NCI-H2227 (cell line): Measurements from ENCODE around the gene KLHDC4.
"Not testable (repeated sequence)": the region's sequence is repeated elsewhere in the genome, so short reads cannot be mapped to it uniquely, and the experiment has no call there.

Experiments
- DNase-seq: peaks from one replicate; lab custom pipeline; 2025; ENCODE audit not compliant: unreplicated experiment; lab: John Stamatoyannopoulos, UW

The KLHDC4 gene

GRCh38 chr16:87744750-87745514, 20.9 kb downstream of the KLHDC4 start:
- DNase-seq, result no peak

- no peak for DNase-seq
Measured at GRCh38 chr16:87742781-87743490, 22.9 kb downstream of the KLHDC4 start.

GRCh38 chr16:87741700-87742415, 23.9 kb downstream of the KLHDC4 start:
- DNase-seq, result no peak

- DNase-seq, result no peak
Measured at GRCh38 chr16:87740909-87741424, 24.8 kb downstream of the KLHDC4 start.

DNA sequence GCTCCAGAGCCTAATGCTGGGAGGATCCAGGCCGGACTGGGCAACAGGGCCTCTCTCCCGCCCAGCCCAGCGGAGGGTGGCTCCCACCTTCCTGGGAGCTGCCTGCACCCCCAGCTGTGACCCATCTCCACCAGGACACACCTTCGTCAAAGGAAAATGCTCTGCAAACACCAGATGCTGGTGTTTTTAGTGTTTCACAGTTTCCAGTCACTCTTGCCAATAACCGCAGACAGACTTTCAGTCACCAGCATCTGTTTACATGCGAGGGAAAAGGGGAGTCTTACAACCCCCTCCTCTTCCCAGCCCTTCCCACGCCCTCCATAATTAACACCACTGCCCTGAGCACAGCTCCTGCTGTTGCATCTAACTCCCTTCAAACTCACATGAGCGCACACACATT, 25.3 kb downstream of the KLHDC4 start:
- DNase-seq, result no peak

DNA sequence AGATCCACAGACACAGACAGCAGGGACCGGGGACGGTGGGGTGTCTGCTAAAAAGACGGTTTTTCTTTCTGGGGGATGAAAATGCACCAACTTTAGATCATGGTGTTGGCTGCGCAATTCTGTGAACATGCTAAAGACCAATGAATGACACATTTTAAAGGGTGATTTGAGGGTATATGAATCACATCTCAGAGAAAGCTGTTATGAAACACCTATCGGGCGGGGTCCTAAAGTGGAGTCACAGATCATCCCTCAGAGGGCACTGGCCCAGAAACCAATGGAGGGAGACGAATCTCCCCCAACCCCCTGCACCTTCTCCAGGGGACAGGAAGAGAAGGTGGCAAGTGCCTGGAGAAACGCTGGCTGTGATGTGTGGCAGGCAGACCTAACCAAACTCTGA, 26.0 kb downstream of the KLHDC4 start:
- DNase-seq, result no peak

- no peak for DNase-seq
Measured at GRCh38 chr16:87736008-87736382, 29.8 kb downstream of the KLHDC4 start.

DNA sequence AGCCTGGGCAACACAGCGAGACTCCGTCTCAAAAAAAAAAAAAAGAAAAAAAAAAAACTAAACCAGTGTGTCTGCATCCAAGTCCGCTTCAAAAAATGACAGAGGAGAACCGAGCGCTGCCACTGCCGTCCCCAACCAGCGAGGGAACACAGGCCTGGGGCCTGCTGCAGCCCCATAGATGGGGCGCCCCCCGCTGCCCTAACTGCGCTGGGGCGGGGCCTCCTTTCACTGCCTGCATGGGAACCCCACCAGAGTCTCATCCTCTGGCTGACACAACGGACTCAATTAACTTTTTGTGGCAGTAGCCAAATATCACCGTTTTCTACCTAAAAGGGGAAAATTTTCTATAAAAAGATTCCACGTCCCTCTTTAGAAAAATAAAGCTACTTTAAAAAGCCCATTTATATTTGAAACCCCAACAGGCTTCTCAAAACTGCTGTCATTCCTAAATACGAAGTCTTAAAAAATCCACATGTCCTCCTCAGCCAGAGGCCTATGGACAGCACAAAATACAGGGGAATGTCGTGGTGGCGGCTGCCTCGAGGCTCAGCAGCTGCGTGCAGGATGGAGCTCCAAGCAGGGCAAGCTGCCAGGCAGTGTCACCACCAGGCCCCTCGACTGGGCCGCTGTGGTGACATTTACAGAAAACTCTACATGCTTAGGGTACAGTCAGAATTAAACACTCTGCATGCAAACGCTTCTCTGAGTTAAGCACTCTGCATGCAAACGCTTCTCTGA, 30.3 kb downstream of the KLHDC4 start:
- no peak for DNase-seq

- DNase-seq, result no peak
Measured at GRCh38 chr16:87734644-87735043, 31.1 kb downstream of the KLHDC4 start.

- no peak for DNase-seq
Measured at GRCh38 chr16:87733190-87733589, 32.6 kb downstream of the KLHDC4 start.

- DNase-seq, result no peak
Measured at GRCh38 chr16:87731607-87732006, 34.2 kb downstream of the KLHDC4 start.

DNA sequence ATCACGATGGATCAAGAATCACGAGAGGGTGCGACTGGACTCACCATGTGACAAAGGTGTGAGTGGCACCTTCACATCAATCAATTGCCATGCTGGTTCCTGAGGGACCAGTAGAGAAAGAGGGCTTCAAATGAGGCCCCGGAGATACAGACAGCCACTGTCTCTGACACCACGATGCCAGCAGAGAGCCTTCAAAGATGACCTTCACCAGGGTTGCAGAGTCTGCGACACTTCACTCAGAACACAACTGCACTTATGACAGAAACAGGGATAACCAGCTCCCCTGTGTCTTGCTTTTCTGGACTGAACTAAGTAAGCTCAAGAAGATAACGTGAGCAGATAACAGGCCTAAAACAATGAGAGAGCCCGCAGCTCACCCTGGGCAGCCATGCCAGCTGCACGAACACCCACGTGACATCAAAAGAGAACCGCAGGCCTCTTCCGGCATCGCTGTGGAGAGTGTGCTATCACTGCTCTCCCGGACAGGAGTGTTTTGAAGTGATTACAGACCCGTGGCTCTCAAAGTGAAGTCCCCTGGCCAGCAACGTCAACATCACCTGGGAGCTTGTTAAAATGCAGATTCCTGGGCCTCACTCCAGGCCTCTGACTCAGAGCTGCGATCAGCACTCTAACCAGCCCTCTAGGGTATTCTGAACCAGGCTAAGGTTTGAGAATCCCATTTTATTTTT, 36.4 kb downstream of the KLHDC4 start:
- DNase-seq, result no peak

DNA sequence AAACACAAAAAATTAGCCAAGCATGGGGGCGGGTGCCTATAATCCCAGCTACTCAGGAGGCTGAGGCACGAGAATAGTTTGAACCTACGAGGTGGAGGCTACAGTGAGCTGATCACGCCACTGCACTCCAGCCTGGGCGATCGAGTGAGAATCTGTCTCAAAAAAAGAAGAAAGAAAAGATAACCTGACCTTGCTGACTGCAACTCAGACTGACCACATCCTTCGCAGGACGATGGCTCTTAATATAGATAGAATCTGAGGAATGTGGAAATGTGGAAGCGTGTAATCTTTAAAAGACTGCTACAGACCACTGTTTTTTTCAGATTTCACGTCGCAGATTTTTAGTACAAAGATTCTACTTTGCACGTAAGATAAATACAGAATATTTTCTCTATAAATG, 37.8 kb downstream of the KLHDC4 start:
- DNase-seq, result no peak

- DNase-seq, result no peak
Measured at GRCh38 chr16:87727346-87727745, 38.4 kb downstream of the KLHDC4 start.

DNA sequence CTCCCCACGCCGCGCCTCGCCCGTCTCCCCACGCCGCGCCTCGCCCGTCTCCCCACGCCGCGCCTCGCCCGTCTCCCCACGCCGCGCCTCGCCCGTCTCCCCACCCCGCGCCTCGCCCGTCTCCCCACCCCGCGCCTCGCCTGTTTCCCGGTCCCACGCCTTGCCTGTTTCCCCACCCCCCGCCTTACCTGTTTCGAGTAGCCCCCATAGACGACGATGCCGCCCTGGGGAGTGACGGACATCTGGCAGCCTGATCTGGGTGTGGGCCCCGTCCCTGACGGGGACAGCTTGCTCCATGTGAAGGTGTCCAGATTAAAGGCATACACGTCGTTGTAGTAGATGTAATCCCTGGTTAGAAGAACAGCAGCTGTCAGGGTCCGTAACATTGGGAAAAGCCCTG, 39.2 kb downstream of the KLHDC4 start:
- not testable (repeated sequence) for DNase-seq

DNA sequence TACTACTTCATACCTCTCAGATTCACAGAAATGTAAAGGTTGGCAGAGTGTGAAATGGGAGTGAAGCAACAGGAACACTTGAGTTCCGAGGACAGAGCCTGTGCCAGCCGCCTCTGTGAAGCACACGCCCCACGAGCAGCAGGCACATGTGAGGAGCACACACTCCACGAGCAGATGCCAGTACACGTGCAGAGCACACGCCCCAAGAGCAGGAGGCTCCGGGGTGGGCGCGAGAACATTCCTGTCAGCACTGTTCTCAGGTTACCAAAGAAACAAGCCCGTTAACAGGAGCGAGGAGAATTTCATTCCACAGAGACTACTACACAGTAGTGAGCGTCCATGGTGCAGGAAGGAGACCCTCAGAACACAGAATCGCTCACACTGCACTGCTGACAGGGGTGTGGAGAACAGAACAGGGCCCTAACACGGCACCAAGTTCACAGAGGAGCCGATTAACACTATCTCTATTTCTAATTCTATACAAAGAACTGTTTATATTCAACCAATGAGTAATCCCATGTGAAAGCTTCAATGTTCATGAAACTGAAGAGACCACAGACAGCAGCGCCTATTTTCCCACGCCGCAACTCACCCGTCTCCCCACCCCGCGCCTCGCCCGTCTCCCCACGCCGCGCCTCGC, 40.1 kb downstream of the KLHDC4 start:
- DNase-seq, result no peak

DNA sequence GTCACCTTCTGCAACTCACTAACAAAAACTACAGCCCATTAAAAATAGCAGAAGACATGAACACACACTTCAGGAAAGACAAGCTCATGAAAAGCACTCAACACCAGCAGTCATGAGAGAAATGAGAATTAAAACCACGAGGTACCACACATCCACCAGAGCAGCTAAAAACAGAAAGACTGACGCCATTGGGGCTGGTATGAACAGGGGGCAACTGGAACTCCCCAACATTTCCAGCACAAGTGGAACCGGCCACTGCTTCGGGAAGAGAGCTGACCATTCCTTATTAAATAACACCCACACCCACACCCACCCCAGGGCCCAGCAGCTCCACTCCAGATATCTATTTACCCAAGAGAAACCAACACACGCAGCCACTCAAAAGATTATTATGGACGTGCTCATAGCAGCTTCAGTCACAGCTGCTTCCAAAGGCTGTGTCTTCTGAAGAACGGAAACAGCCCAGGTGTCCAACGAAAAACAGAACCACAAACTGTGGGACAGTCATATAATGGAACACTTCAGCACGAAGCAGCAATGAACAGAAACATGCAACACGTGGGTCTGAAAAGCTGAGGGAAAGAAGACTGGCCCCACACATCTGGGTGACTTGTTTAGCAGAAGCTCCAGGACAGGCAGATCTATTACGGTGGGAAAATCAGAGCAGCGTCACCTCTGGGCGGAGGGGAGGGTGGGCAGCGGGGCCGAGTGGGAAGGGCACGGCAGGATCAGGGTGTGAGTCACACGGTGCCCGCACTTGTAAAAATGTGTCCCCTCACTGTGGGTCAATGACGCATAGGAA, 41.1 kb downstream of the KLHDC4 start:
- no peak for DNase-seq

GRCh38 chr16:87723226-87723623, 42.6 kb downstream of the KLHDC4 start:
- DNase-seq, result peak; percentile 87

DNA sequence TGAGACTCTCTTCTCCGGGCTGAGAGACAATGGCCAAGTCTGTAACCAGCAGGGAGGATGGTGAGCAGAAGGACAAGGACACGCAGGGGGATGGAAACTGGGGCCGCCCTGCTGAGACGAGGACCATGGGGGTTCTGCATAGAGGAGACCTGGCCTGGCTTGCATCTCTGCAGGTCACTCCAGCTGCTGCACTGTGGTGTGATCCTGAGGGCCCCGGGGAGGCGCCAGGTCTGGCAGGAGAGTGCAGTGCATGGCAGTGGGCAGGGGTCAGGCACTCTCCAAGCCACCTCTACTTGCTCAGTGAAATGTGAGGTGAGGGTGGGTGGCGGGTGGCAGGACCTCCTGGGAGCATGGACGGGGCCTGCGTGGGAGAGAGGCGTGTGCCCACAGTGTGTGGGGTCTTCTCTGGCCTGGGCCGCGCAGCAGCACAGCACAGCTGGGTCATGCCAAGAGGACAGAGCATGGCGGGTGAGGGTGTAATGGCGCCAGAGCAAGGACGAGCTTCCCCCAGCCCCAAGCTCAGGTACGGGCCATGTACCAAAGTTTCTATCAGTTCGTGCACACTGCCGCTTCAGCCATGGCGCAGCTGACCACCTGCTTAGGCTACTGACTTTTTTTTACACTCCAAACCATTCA, 43.1 kb downstream of the KLHDC4 start:
- no peak for DNase-seq
